GM12878 (cell line): ENCODE data around the gene AKAP13. TPM values are rescaled to one million over a fixed set of nuclear protein-coding genes. Genes with fewer than 3 reads are reported as not detected.
A peak's percentile ranks its signal among the peaks of the same experiment; 100 is the strongest.

ENCODE experiments used
- ATF7 ChIP-seq: fragments of 450-650 bp; IDR thresholded peaks from 2 replicates; pipeline ENCODE4 v1.6.1; 2016; ENCODE audit warnings: low read depth, mild to moderate bottlenecking
- BACH1 ChIP-seq: fragments of 450-650 bp; IDR thresholded peaks from 2 replicates; pipeline ENCODE4 v1.6.1; 2017; ENCODE audit warnings: mild to moderate bottlenecking, borderline replicate concordance
- CBX3 ChIP-seq: fragments of 200-600 bp; sonication (generic); IDR thresholded peaks from 2 replicates; pipeline ENCODE4 v1.6.1; 2016; ENCODE audit warnings: low read depth, borderline replicate concordance
- FOS ChIP-seq: IDR thresholded peaks from 3 replicates; pipeline ENCODE4 v1.6.1; 2011; ENCODE audit warnings: borderline replicate concordance; ENCODE audit not compliant: insufficient read length; ENCODE audit errors: extremely low read depth
- GABPA ChIP-seq: IDR thresholded peaks from 2 replicates; pipeline ENCODE4 v1.6.1; 2014; ENCODE audit warnings: antibody characterized with exemption, low read depth, mild to moderate bottlenecking, inconsistent platforms
- HCFC1 ChIP-seq: fragments of 150-350 bp; IDR thresholded peaks from 2 replicates; pipeline ENCODE4 v1.6.1; 2014; ENCODE audit warnings: low read length
- JUND ChIP-seq: IDR thresholded peaks from 2 replicates; pipeline ENCODE4 v1.6.1; 2012; ENCODE audit warnings: low read depth, mild to moderate bottlenecking, low read length, improper control_type of control experiment, moderate library complexity
- KAT2A ChIP-seq: conservative IDR thresholded peaks from 2 replicates; pipeline ENCODE4 v1.6.1; 2011; ENCODE audit warnings: low read depth, low read length; ENCODE audit not compliant: control insufficient read depth
- NBN ChIP-seq: fragments of 450-650 bp; IDR thresholded peaks from 2 replicates; pipeline ENCODE4 v1.6.1; 2016
- PAX8 ChIP-seq: fragments of 450-650 bp; IDR thresholded peaks from 2 replicates; pipeline ENCODE4 v1.6.1; 2017; ENCODE audit warnings: mild to moderate bottlenecking, moderate library complexity
- RB1 ChIP-seq: fragments of 450-650 bp; formaldehyde crosslinking; IDR thresholded peaks from 2 replicates; pipeline ENCODE4 v1.6.1; 2017; ENCODE audit warnings: mild to moderate bottlenecking, borderline replicate concordance
- RBBP5 ChIP-seq: fragments of 200-600 bp; sonication (generic); conservative IDR thresholded peaks from 2 replicates; pipeline ENCODE4 v1.6.1; 2016
- RELA ChIP-seq: fragments of 450-650 bp; IDR thresholded peaks from 2 replicates; pipeline ENCODE4 v1.8.0; 2014; ENCODE audit warnings: borderline replicate concordance; ENCODE audit not compliant: partially characterized antibody
- SIN3A ChIP-seq: IDR thresholded peaks from 2 replicates; pipeline ENCODE4 v1.6.1; 2012; ENCODE audit warnings: low read depth, low read length, improper control_type of control experiment
- SREBF2 ChIP-seq: IDR thresholded peaks from 2 replicates; pipeline ENCODE4 v1.6.1; 2012; ENCODE audit warnings: mild to moderate bottlenecking, low read length
- TAF1 ChIP-seq: IDR thresholded peaks from 2 replicates; pipeline ENCODE4 v1.6.1; 2011; ENCODE audit warnings: mild to moderate bottlenecking, low read depth, low read length, borderline replicate concordance
- ZBED1 ChIP-seq: IDR thresholded peaks from 2 replicates; pipeline ENCODE4 v1.6.1; 2016; ENCODE audit warnings: borderline replicate concordance
- ZNF217 ChIP-seq: fragments of 450-650 bp; IDR thresholded peaks from 2 replicates; pipeline ENCODE4 v1.6.1; 2017; ENCODE audit warnings: antibody characterized with exemption, mild to moderate bottlenecking
- ZNF384 ChIP-seq: IDR thresholded peaks from 2 replicates; pipeline ENCODE4 v1.6.1; 2012; ENCODE audit warnings: low read depth, mild to moderate bottlenecking, low read length, improper control_type of control experiment, borderline replicate concordance
- polyA plus RNA-seq, 11 experiments: library from polyadenylated mRNA; depleted of rRNA in 4 of 11; unstranded in 6 of 11; stranded (reverse) in 5 of 11; fragments of >200 nt; fragmentation: Nextera tagmentation in 4 of 11; fragmentation: Illumina TruSeq in 1 of 11; extraction: Ambion mirVana in 4 of 11; extraction: Trizol in 1 of 11; gene quantifications; 1 replicate in 1 of 11; 2 replicates in 10 of 11; pipeline versions ENCODE4 v1.2.1 to v1.2.3, GENCODE V29; 2011 to 2016; ENCODE audit warnings: inconsistent platforms in 2 of 11, missing spikeins in 2 of 11, low read depth in 1 of 11
- total RNA-seq, 4 experiments: library from RNA; depleted of rRNA in 3 of 4; stranded (reverse); fragments of >200 nt in 3 of 4; fragmentation: Illumina TruSeq in 1 of 4; extraction: Trizol in 1 of 4; gene quantifications; 2 replicates each; pipeline versions ENCODE4 v1.2.1 to v1.2.3, GENCODE V29; 2013 to 2021
- TF ChIP-seq, protein P1 (sequence below): fragments of 450-650 bp; IDR thresholded peaks from 2 replicates; pipeline ENCODE4 v1.6.1; 2016; ENCODE audit warnings: mild to moderate bottlenecking
- TF ChIP-seq, protein P2 (sequence below): IDR thresholded peaks from 2 replicates; pipeline ENCODE4 v1.6.1; 2011; ENCODE audit warnings: borderline replicate concordance, low read depth, mild to moderate bottlenecking, moderate library complexity, low read length; ENCODE audit not compliant: insufficient read depth, poor library complexity, severe bottlenecking
- TF ChIP-seq, protein P3 (sequence below): IDR thresholded peaks from 2 replicates; pipeline ENCODE4 v1.6.1; 2012; ENCODE audit warnings: low read depth, low read length, improper control_type of control experiment
- TF ChIP-seq, protein P4 (sequence below): fragments of 450-650 bp; IDR thresholded peaks from 2 replicates; pipeline ENCODE4 v1.6.1; 2014; ENCODE audit warnings: mild to moderate bottlenecking
- TF ChIP-seq, protein P5 (sequence below): fragments of 450-650 bp; IDR thresholded peaks from 2 replicates; pipeline ENCODE4 v1.6.1; 2017; ENCODE audit warnings: mild to moderate bottlenecking, moderate library complexity

Gene AKAP13
- total and polyA plus RNA-seq, 10 of the 15 experiments (the other 5 are each of a cell fraction or from before 2014, with no cell fraction given) = 14.4 to 74.9 (median 55.1) TPM

DNA sequence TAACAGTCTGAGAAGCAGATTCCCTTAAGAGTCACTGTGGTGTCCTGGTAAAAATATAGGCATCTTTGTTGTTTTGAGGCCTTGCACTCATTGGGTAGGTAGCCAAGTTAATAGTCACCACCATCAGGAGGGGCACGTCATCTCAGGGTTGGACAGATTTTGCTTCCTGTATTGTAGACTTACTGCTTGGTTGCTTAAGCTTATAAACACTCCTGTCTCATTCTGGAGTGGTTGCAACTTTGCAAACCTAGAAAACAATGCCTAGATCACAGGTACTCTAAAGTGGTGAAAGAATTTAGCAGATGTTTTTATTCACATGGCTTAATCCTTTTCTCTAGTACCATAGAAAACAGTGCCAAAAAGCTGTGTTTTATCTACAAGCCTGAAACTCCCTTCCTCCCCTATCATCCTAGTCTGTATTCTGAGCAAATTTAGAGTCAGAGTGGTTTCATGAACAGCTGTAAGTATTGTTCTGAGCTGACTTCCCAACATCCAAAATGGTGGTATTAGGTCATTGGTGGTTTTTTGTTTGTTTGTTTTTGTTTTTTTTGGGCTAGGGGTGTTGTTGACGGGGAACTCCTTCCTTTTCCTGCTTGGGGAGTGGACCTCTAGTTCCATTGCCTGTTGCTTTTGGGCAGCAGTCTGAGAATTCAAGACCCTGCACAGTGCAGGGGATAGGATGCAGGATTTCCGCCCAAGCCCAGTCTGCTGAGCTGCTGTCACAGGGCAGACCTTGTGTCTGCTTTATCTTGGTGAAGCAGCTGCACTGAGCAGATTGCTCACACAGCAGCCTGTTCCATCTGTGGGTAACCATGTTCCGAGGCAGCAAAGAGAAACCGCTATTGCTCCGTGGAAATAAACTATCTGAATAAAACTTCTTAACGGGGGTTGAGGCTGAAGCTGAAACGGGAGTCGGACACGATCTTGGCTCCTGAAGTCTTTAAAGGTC lies 202.0 kb downstream of the AKAP13 start (continued):
- TF ChIP-seq SREBF2 = no peak
- TF ChIP-seq RBBP5 = no peak
- no peak for TF ChIP-seq BACH1
- no peak for TF ChIP-seq CBX3
- no peak for TF ChIP-seq JUND
- no peak for TF ChIP-seq PAX8
- TF ChIP-seq TAF1 = no peak
- TF ChIP-seq ZBED1 = no peak
- TF ChIP-seq ATF7 = peak; percentile 49; the same call in 1 of the 2 replicates
- TF ChIP-seq, protein P1, sequence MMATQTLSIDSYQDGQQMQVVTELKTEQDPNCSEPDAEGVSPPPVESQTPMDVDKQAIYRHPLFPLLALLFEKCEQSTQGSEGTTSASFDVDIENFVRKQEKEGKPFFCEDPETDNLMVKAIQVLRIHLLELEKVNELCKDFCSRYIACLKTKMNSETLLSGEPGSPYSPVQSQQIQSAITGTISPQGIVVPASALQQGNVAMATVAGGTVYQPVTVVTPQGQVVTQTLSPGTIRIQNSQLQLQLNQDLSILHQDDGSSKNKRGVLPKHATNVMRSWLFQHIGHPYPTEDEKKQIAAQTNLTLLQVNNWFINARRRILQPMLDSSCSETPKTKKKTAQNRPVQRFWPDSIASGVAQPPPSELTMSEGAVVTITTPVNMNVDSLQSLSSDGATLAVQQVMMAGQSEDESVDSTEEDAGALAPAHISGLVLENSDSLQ = no peak
- TF ChIP-seq, protein P2, sequence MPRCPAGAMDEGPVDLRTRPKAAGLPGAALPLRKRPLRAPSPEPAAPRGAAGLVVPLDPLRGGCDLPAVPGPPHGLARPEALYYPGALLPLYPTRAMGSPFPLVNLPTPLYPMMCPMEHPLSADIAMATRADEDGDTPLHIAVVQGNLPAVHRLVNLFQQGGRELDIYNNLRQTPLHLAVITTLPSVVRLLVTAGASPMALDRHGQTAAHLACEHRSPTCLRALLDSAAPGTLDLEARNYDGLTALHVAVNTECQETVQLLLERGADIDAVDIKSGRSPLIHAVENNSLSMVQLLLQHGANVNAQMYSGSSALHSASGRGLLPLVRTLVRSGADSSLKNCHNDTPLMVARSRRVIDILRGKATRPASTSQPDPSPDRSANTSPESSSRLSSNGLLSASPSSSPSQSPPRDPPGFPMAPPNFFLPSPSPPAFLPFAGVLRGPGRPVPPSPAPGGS = no peak
- TF ChIP-seq FOS = no peak
- no peak for TF ChIP-seq ZNF217
- no peak for TF ChIP-seq GABPA
- TF ChIP-seq RELA = no peak
- TF ChIP-seq, protein P3, sequence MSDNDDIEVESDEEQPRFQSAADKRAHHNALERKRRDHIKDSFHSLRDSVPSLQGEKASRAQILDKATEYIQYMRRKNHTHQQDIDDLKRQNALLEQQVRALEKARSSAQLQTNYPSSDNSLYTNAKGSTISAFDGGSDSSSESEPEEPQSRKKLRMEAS = no peak
- TF ChIP-seq, protein P4, sequence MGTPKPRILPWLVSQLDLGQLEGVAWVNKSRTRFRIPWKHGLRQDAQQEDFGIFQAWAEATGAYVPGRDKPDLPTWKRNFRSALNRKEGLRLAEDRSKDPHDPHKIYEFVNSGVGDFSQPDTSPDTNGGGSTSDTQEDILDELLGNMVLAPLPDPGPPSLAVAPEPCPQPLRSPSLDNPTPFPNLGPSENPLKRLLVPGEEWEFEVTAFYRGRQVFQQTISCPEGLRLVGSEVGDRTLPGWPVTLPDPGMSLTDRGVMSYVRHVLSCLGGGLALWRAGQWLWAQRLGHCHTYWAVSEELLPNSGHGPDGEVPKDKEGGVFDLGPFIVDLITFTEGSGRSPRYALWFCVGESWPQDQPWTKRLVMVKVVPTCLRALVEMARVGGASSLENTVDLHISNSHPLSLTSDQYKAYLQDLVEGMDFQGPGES = no peak
- TF ChIP-seq, protein P5, sequence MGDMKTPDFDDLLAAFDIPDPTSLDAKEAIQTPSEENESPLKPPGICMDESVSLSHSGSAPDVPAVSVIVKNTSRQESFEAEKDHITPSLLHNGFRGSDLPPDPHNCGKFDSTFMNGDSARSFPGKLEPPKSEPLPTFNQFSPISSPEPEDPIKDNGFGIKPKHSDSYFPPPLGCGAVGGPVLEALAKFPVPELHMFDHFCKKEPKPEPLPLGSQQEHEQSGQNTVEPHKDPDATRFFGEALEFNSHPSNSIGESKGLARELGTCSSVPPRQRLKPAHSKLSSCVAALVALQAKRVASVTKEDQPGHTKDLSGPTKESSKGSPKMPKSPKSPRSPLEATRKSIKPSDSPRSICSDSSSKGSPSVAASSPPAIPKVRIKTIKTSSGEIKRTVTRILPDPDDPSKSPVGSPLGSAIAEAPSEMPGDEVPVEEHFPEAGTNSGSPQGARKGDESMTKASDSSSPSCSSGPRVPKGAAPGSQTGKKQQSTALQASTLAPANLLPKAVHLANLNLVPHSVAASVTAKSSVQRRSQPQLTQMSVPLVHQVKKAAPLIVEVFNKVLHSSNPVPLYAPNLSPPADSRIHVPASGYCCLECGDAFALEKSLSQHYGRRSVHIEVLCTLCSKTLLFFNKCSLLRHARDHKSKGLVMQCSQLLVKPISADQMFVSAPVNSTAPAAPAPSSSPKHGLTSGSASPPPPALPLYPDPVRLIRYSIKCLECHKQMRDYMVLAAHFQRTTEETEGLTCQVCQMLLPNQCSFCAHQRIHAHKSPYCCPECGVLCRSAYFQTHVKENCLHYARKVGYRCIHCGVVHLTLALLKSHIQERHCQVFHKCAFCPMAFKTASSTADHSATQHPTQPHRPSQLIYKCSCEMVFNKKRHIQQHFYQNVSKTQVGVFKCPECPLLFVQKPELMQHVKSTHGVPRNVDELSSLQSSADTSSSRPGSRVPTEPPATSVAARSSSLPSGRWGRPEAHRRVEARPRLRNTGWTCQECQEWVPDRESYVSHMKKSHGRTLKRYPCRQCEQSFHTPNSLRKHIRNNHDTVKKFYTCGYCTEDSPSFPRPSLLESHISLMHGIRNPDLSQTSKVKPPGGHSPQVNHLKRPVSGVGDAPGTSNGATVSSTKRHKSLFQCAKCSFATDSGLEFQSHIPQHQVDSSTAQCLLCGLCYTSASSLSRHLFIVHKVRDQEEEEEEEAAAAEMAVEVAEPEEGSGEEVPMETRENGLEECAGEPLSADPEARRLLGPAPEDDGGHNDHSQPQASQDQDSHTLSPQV = no peak
- no peak for TF ChIP-seq KAT2A
- TF ChIP-seq HCFC1 = no peak
- 0 out of 2 replicates have a peak, but pooled peaks have one; percentile 13 for TF ChIP-seq ZNF384
- TF ChIP-seq RB1 = no peak
- peak; percentile 32; the same call in 1 of the 2 replicates for TF ChIP-seq NBN
- no peak for TF ChIP-seq SIN3A
